Right atrium auricular region (tissue), 2 donors: Measurements from ENCODE around the gene SLC1A1. TPM values are rescaled to one million over a fixed set of nuclear protein-coding genes. Genes with fewer than 3 reads are reported as not detected.

Experiments used
- DNase-seq: peaks from one replicate; pipeline ENCODE4 v3.0.0-alpha.2; 2019; ENCODE audit warnings: low spot score
- H3K27ac ChIP-seq, 2 donors: fragments of 200-600 bp; sonication (generic); 1 replicate in 1 of 2; 2 replicates in 1 of 2; pipeline ENCODE4 v1.5.1; 2016 to 2019
- H3K27me3 ChIP-seq, 2 donors: fragments of 200-600 bp; sonication (generic); one replicate each; pipeline versions ENCODE4 v1.5.1 to v1.6.0; 2017 to 2019
- H3K36me3 ChIP-seq: fragments of 200-600 bp; sonication (generic); one replicate; pipeline ENCODE4 v1.5.1; 2016
- H3K4me1 ChIP-seq, 2 donors: fragments of 200-600 bp; sonication (generic); one replicate each; pipeline versions ENCODE4 v1.5.1 to v1.6.0; 2017 to 2019
- H3K4me3 ChIP-seq, 2 donors: fragments of 200-600 bp; sonication (generic); 1 replicate in 1 of 2; 2 replicates in 1 of 2; pipeline ENCODE4 v1.5.1; 2017 to 2019; ENCODE audit warnings: mild to moderate bottlenecking in 1 of 2, moderate library complexity in 1 of 2
- H3K9me3 ChIP-seq, 2 donors: fragments of 200-600 bp; sonication (generic); one replicate each; pipeline ENCODE4 v1.5.1; 2019
- CTCF ChIP-seq, 2 donors: fragments of 200-600 bp; sonication (generic); IDR thresholded peaks; one replicate each; pipeline ENCODE4 v1.5.1; 2019; ENCODE audit warnings: antibody characterized with exemption in 2 of 2
- total RNA-seq, 2 donors: library from RNA; depleted of rRNA; stranded (reverse); fragments of >200 nt; gene quantifications; one replicate each; pipeline ENCODE4 v1.1.0, GENCODE V29; 2016

The SLC1A1 gene
- total RNA-seq, 2 donors from 2014 or later: 2.6 to 2.9 TPM

- Histone ChIP-seq H3K4me1 (peaks cover 0 to 3% of the 10 kb centered on the region in 2 donors), H3K27ac (no peak overlapping the region), H3K9me3 (no peaks in the 10 kb centered on the region), H3K36me3 (no peaks in the 10 kb centered on the region), H3K4me3 (no peak overlapping the region), H3K27me3 (no peaks in the 10 kb centered on the region)
- DNase-seq: no peak
- TF ChIP-seq CTCF (IDR thresholded peaks at IDR 0.05): no peak
Observed at GRCh38 chr9:4496497-4496896, 6.2 kb downstream of the SLC1A1 start.

DNA sequence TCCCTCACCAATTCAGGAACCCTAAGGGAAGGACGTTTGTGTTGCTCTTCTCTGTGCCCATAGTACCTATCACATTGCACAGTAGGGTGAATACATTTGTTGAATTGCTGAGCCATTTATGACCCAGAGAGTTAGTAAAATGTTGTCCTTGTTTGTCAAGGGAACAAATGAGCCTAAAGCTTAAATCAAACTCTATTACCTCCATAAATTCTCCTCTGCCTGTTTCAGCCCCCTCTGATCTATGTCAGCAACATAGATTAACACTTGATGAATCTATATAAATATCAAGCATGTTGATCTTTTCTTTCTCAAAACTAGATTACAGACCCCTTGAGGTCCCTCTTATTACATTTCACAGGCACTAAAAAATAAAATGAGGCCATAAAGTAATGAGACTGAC lies 7.1 kb downstream of the SLC1A1 start:
- no peak for DNase-seq
- TF ChIP-seq CTCF (IDR thresholded peaks at IDR 0.05): no peak
- Histone ChIP-seq H3K27me3 (no peaks in the 10 kb centered on the region), H3K36me3 (no peaks in the 10 kb centered on the region), H3K9me3 (no peaks in the 10 kb centered on the region), H3K4me3 (no peak overlapping the region), H3K4me1 (no peaks in the 10 kb centered on the region), H3K27ac (no peak overlapping the region)

DNA sequence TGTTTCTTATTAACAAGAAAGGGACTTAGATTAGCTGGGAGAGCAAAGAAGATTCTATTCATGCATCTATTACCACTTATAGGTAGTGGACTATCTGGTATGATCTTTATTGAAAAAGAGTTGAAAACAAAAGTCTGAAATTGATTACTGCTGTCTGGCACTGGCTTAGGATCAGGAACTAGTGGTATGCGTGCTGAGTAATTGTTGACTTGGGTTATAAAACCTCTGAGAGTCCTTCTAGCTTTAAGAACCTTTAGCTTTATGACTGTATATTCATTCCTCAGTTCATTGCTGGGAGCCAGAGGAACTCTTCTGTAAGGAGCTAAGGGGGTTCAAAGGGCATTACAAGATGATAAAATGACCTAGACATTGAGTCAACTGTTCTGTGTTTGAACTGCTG lies 7.6 kb downstream of the SLC1A1 start:
- H3K9me3 ChIP-seq: no peaks in the 10 kb centered on the region
- no peak overlapping the region for H3K4me3 ChIP-seq
- H3K27me3 ChIP-seq: no peaks in the 10 kb centered on the region
- H3K4me1 ChIP-seq: no peaks in the 10 kb centered on the region
- no peaks in the 10 kb centered on the region for H3K36me3 ChIP-seq
- no peak for TF ChIP-seq CTCF (IDR thresholded peaks at IDR 0.05)
- H3K27ac ChIP-seq: no peak overlapping the region
- no peak for DNase-seq

DNA sequence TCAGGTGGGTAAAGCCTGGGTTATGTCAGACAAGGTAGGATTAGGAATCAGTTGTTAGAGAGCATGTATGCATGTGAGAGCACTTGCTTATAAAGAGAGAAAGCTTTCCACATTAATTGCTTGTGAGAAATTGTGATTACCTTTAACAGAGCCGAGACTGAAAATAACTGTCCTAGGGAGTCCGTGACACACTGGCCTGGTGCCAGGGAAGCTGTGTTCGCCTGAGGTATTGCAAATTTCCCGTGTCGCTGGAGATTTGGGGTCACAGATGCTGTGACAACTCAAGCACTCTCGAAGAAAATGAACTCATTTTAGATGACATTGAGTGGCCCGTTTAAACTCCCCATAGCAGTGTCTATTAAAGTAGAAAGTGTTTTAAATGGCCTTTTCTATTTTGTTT lies 9.6 kb downstream of the SLC1A1 start:
- no peaks in the 10 kb centered on the region for H3K9me3 ChIP-seq
- H3K4me3 ChIP-seq: no peak overlapping the region
- no peaks in the 10 kb centered on the region for H3K27me3 ChIP-seq
- no peak overlapping the region for H3K27ac ChIP-seq
- no peak for TF ChIP-seq CTCF (IDR thresholded peaks at IDR 0.05)
- no peak for DNase-seq
- H3K36me3 ChIP-seq: no peaks in the 10 kb centered on the region
- H3K4me1 ChIP-seq: no peaks in the 10 kb centered on the region

- H3K9me3 ChIP-seq: no peaks in the 10 kb centered on the region
- no peaks in the 10 kb centered on the region for H3K27me3 ChIP-seq
- no peaks in the 10 kb centered on the region for H3K4me1 ChIP-seq
- TF ChIP-seq CTCF (IDR thresholded peaks at IDR 0.05): no peak
- no peak for DNase-seq
- H3K36me3 ChIP-seq: no peaks in the 10 kb centered on the region
- H3K4me3 ChIP-seq: no peak overlapping the region
- H3K27ac ChIP-seq: no peak overlapping the region
Observed at GRCh38 chr9:4501147-4501507, 10.9 kb downstream of the SLC1A1 start.

DNA sequence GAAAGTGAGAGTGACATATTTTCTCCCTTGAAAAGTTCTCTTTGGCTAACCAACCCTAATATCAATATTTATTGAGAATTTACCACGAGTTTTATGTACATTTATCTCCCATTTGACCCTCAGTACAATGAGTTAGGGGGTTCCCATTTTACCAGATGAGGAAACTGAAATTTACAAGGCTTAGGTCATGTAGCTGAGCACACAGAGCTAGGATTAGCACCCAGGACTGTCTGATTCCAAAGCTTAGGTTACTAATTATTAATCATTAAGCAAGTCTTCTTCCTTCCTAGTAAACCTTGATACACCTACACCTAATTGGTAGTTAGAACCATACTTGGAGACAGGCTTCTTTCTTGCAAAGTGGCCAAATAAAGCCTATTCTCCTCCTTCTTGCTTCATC lies 12.2 kb downstream of the SLC1A1 start:
- Histone ChIP-seq H3K27ac (no peak overlapping the region), H3K9me3 (no peaks in the 10 kb centered on the region), H3K4me1 (no peaks in the 10 kb centered on the region), H3K36me3 (no peaks in the 10 kb centered on the region), H3K27me3 (no peaks in the 10 kb centered on the region), H3K4me3 (no peak overlapping the region)
- no peak for TF ChIP-seq CTCF (IDR thresholded peaks at IDR 0.05)
- DNase-seq: no peak
